MM.1S (cell line): ENCODE data around the gene MGA.
A peak's percentile ranks its signal among the peaks of the same experiment; 100 is the strongest.

Source experiments
- DNase-seq: peaks from one replicate; pipeline ENCODE4 v3.0.0-alpha.2; 2015
- H2AFZ ChIP-seq: fragments of 300-600 bp; sonication (generic); 2 replicates; pipeline ENCODE4 v1.6.0; 2016; ENCODE audit warnings: antibody characterized with exemption, low read length
- H3F3A ChIP-seq: fragments of 300-600 bp; sonication (generic); 2 replicates; pipeline ENCODE4 v1.6.1; 2016; ENCODE audit warnings: mild to moderate bottlenecking, antibody characterized with exemption, low read length, moderate library complexity, mixed read lengths; ENCODE audit not compliant: insufficient read depth
- H3K27ac ChIP-seq: fragments of 300-600 bp; sonication (generic); 2 replicates; pipeline ENCODE4 v1.5.1; 2016; ENCODE audit warnings: mild to moderate bottlenecking, low read length
- H3K27me3 ChIP-seq: fragments of 300-600 bp; sonication (generic); replicated peaks from 2 replicates; pipeline ENCODE4 v1.6.0; 2016; ENCODE audit warnings: low read length; ENCODE audit not compliant: insufficient read depth
- H3K36me3 ChIP-seq: fragments of 300-600 bp; sonication (generic); replicated peaks from 2 replicates; pipeline ENCODE4 v1.6.1; 2016; ENCODE audit warnings: mild to moderate bottlenecking, low read length, mixed read lengths; ENCODE audit not compliant: insufficient read depth
- H3K4me1 ChIP-seq: fragments of 300-600 bp; sonication (generic); 2 replicates; pipeline ENCODE4 v1.6.1; 2016; ENCODE audit warnings: low read length, mixed read lengths
- H3K4me2 ChIP-seq: fragments of 300-600 bp; sonication (generic); 2 replicates; pipeline ENCODE4 v1.6.0; 2016; ENCODE audit warnings: low read depth, low read length
- H3K4me3 ChIP-seq: fragments of 300-600 bp; sonication (generic); 2 replicates; pipeline ENCODE4 v1.5.1; 2016; ENCODE audit warnings: low read length, mixed read lengths
- H3K79me2 ChIP-seq: fragments of 300-600 bp; sonication (generic); 2 replicates; pipeline ENCODE4 v1.6.1; 2016; ENCODE audit warnings: mixed run types, low read length, mixed read lengths
- H3K9ac ChIP-seq: fragments of 300-600 bp; sonication (generic); 2 replicates; pipeline ENCODE4 v1.6.1; 2016; ENCODE audit warnings: low read length, mixed read lengths
- H3K9me2 ChIP-seq: fragments of 300-600 bp; sonication (generic); replicated peaks from 2 replicates; pipeline ENCODE4 v1.6.1; 2016; ENCODE audit warnings: mild to moderate bottlenecking, low read length, mixed read lengths; ENCODE audit not compliant: insufficient read depth
- H3K9me3 ChIP-seq: fragments of 300-600 bp; sonication (generic); replicated peaks from 2 replicates; pipeline ENCODE4 v1.6.1; 2016; ENCODE audit warnings: mild to moderate bottlenecking, low read length, mixed read lengths; ENCODE audit not compliant: insufficient read depth
- H4K20me1 ChIP-seq: fragments of 300-600 bp; sonication (generic); 2 replicates; pipeline ENCODE4 v1.6.1; 2016; ENCODE audit warnings: mild to moderate bottlenecking, low read length, moderate library complexity, mixed read lengths; ENCODE audit not compliant: insufficient read depth
- CTCF ChIP-seq: fragments of 300-600 bp; sonication (generic); IDR thresholded peaks from 2 replicates; pipeline ENCODE4 v1.5.1; 2016; ENCODE audit warnings: antibody characterized with exemption, low read length, mixed read lengths
- EZH2 ChIP-seq: fragments of 300-600 bp; sonication (generic); optimal IDR thresholded peaks from 2 replicates; pipeline ENCODE3; 2017; ENCODE audit warnings: low read depth, mild to moderate bottlenecking, antibody characterized with exemption, low read length, mixed read lengths
- EZH2phosphoT487 ChIP-seq: fragments of 300-600 bp; sonication (generic); IDR thresholded peaks from 2 replicates; pipeline ENCODE4 v1.6.1; 2018; ENCODE audit warnings: antibody characterized with exemption, low read length

Gene MGA

GRCh38 chr15:41634072-41634626, 26.1 kb upstream of the MGA start:
- no peaks in the 10 kb centered on the region for H3K9me2 ChIP-seq
- no peak overlapping the region for H3K4me2 ChIP-seq
- no peaks in the 10 kb centered on the region for H3K79me2 ChIP-seq
- H3F3A ChIP-seq = no peaks in the 10 kb centered on the region
- H3K4me1 ChIP-seq = 0 out of 2 replicates have a peak, but pooled peaks cover 7% of the 10 kb centered on the region
- TF ChIP-seq CTCF = no peak
- TF ChIP-seq EZH2phosphoT487 = no peak
- TF ChIP-seq EZH2 = no peak
- H3K27me3 ChIP-seq = no peaks in the 10 kb centered on the region
- H2AFZ ChIP-seq = peak overlapping the region; percentile 1; the same call in 1 of the 2 replicates
- H4K20me1 ChIP-seq = no peaks in the 10 kb centered on the region
- no peak overlapping the region for H3K9ac ChIP-seq
- H3K36me3 ChIP-seq = no peaks in the 10 kb centered on the region
- H3K4me3 ChIP-seq = no peak overlapping the region
- H3K9me3 ChIP-seq = no peaks in the 10 kb centered on the region
- no peak for DNase-seq
- H3K27ac ChIP-seq = no peak overlapping the region

- no peaks in the 10 kb centered on the region for H3K36me3 ChIP-seq
- H3K9ac ChIP-seq = no peak overlapping the region
- no peak overlapping the region for H3K27ac ChIP-seq
- DNase-seq = no peak
- no peak overlapping the region for H2AFZ ChIP-seq
- no peaks in the 10 kb centered on the region for H3K9me3 ChIP-seq
- no peaks in the 10 kb centered on the region for H4K20me1 ChIP-seq
- H3K4me3 ChIP-seq = no peak overlapping the region
- H3F3A ChIP-seq = no peaks in the 10 kb centered on the region
- H3K79me2 ChIP-seq = no peaks in the 10 kb centered on the region
- H3K4me1 ChIP-seq = 0 out of 2 replicates have a peak, but pooled peaks cover 7% of the 10 kb centered on the region
- no peaks in the 10 kb centered on the region for H3K9me2 ChIP-seq
- TF ChIP-seq EZH2phosphoT487 (no peak), EZH2 (no peak), CTCF (no peak)
- no peak overlapping the region for H3K4me2 ChIP-seq
- no peaks in the 10 kb centered on the region for H3K27me3 ChIP-seq
Measured at GRCh38 chr15:41637086-41637485, 23.1 kb upstream of the MGA start.

GRCh38 chr15:41640985-41641384, 19.2 kb upstream of the MGA start:
- no peaks in the 10 kb centered on the region for H3K36me3 ChIP-seq
- no peak for DNase-seq
- H3K4me3 ChIP-seq = no peak overlapping the region

More at GRCh38 chr15:41640985-41641384, 19.2 kb upstream of the MGA start:
- Histone ChIP-seq H3F3A (no peaks in the 10 kb centered on the region), H4K20me1 (no peaks in the 10 kb centered on the region), H3K4me1 (no peaks in the 10 kb centered on the region), H3K9me2 (no peaks in the 10 kb centered on the region), H3K27me3 (no peaks in the 10 kb centered on the region), H3K9me3 (no peaks in the 10 kb centered on the region), H3K9ac (no peak overlapping the region), H3K4me2 (no peak overlapping the region), H3K79me2 (no peaks in the 10 kb centered on the region), H3K27ac (no peak overlapping the region), H2AFZ (no peak overlapping the region)
- TF ChIP-seq EZH2 = no peak
- no peak for TF ChIP-seq EZH2phosphoT487
- no peak for TF ChIP-seq CTCF
